ENCODE results near the gene GRM1. TPM values are rescaled to one million over a fixed set of nuclear protein-coding genes. Genes with fewer than 3 reads are reported as not detected.

The GRM1 gene
- total RNA-seq, 1 donor from 2014 or later, result 1.3 TPM

DNA sequence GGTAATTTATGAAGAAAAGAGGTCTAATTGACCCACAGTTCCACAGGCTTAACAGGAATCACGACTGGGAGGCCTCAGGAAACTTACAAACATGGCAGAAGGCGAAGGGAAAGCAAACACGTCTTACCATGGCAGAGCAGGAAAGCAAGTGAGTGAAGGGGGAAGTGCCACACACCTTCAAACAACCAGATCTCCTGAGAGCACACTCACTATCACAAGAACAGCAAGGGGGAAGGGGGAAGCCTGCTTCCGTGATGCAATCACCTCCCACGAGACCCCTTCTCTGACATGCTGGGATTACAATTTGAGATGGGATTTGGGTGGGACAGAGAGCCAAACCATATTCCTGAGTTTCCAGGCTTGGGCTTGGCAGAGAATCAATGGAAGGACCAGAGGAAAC, 390.7 kb downstream of the GRM1 start:
- ATAC-seq (no peak), DNase-seq (no peak)
- intact Hi-C loops (cut with micrococcal nuclease), result no loop called here

DNA sequence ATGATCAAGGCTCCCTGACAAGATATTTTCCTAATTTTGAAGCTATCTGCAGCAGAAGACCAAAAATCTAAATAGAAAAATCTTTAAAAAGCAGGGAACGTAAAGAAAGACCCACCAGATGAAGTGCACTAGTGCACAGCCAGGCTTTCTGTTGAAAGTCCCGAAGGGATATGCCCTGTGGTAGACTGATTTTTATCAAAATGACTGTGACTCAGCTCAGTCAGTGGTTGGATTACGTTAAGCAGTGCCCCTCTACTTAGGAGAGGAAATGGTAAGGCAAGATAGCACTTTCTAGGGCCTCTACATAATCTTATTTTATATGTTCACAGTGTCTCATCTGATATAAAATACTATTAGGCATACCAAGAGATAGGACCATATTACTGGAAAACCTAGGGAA, 391.4 kb downstream of the GRM1 start:
- DNase-seq (no peak), ATAC-seq (no peak)
- intact Hi-C loops (cut with micrococcal nuclease), result no loop called here

DNA sequence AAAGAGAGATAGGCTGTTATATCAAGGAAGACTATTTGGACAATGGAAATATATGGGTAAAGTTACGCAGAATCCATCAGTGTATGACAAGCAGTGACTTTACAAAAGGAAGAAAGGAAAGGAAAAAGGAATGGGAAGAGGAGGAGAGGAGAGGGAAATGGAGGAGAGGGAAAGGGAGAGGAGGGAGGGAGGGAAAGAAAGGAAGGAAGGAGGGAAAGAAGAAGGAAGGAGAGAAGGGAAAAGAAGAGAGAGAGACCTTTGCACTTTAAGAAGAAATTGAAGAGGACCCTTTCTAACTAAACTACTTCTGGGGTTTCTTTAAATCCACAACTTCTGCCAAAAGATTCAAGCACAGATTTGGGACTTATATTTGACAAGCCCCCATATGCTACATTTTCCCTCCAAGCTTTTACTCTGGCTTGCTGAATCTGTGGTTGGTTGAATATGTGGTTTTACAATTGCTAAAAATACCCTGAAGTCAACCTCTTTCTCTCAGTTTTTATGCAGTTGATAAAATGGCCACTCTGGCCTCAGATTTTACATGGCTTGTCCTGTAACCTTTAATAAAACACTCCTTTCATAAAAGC, 394.0 kb downstream of the GRM1 start:
- ATAC-seq, result no peak
- intact Hi-C loops (cut with micrococcal nuclease), result no loop called here
- DNase-seq, result no peak

DNA sequence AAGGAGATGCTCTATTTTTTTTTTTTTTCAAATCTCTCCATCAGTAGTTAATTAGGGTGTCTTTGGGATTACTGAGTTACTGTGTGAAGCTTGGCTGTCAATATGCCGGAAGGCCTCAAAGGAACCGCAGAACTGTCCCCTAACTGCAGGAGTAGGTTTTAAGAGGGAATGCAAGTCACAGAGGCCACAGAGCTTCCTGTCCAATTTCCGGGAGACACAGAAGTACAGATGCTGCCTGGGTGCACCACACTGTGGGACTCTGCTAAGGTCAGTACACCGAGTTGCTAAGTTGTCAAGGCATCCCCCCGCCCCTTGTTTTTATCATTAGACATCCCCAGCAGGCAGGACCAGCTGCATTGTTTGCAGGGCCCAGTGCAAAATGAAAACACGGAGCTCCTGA, 394.6 kb downstream of the GRM1 start:
- DNase-seq (no peak), ATAC-seq (no peak)
- intact Hi-C loops (cut with micrococcal nuclease), result no loop called here

DNA sequence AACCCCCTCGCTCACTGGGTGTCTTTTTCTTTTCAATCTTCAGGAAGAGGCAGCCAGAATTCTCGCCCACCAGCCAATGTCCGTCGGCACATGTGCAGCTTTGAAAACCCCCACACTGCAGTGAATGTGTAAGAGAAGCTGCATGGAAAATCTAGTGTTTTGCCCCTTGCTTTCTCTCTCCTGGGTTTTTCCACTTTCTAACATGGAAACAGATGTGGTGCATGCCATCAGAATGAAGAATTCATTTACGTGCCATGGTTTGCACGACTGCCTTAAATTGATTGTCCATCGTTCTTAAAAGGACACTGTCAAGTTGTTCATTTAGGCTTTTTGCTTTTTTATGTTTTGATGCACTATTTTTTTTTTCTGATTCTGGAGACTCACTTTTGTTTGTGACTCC, 397.7 kb downstream of the GRM1 start:
- intact Hi-C loops (cut with micrococcal nuclease), result no loop called here
- ATAC-seq (no peak), DNase-seq (no peak)

DNA sequence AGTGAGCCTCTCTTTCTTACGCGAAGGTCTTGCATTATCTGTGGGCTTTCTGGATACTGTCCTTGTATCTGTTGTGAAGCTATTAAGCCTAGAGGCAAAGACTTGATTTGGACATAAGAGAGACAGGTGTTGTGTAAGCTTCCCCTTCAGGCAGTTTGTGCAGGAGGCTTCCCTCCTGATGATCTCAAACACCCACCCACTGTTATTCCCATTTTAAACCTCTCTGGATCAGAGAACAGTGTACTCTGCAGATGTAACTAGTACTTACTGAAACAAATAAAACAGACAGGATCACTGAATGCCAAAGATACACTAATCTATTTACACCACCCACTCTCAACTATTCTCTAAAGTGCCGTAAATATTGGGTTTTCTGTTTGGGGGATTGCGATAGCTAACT, 401.0 kb downstream of the GRM1 start:
- DNase-seq (no peak), ATAC-seq (no peak)
- intact Hi-C loops (cut with micrococcal nuclease), result no loop called here

DNA sequence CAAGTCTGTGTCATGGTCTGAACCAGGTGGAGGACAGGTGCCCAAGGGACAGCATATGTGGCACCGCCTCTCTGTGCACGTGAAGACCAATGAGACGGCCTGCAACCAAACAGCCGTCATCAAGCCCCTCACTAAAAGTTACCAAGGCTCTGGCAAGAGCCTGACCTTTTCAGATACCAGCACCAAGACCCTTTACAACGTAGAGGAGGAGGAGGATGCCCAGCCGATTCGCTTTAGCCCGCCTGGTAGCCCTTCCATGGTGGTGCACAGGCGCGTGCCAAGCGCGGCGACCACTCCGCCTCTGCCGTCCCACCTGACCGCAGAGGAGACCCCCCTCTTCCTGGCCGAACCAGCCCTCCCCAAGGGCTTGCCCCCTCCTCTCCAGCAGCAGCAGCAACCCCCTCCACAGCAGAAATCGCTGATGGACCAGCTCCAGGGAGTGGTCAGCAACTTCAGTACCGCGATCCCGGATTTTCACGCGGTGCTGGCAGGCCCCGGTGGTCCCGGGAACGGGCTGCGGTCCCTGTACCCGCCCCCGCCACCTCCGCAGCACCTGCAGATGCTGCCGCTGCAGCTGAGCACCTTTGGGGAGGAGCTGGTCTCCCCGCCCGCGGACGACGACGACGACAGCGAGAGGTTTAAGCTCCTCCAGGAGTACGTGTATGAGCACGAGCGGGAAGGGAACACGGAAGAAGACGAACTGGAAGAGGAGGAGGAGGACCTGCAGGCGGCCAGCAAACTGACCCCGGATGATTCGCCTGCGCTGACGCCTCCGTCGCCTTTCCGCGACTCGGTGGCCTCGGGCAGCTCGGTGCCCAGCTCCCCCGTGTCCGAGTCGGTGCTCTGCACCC, 405.2 kb downstream of the GRM1 start:
- DNase-seq, result peak; percentile 29
- ATAC-seq, result peak; percentile 24
- intact Hi-C loops (cut with micrococcal nuclease), result no loop called here

DNA sequence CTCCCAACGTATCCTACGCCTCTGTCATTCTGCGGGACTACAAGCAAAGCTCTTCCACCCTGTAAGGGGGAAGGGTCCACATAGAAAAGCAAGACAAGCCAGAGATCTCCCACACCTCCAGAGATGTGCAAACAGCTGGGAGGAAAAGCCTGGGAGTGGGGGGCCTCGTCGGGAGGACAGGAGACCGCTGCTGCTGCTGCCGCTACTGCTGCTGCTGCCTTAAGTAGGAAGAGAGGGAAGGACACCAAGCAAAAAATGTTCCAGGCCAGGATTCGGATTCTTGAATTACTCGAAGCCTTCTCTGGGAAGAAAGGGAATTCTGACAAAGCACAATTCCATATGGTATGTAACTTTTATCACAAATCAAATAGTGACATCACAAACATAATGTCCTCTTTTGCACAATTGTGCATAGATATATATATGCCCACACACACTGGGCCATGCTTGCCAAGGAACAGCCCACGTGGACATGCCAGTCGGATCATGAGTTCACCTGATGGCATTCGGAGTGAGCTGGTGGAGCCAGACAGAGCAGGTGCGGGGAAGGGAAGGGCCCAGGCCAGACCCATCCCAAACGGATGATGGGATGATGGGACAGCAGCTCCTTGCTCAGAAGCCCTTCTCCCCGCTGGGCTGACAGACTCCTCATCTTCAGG, 406.0 kb downstream of the GRM1 start:
- ATAC-seq (no peak), DNase-seq (no peak)
- intact Hi-C loops (cut with micrococcal nuclease), result no loop called here

DNA sequence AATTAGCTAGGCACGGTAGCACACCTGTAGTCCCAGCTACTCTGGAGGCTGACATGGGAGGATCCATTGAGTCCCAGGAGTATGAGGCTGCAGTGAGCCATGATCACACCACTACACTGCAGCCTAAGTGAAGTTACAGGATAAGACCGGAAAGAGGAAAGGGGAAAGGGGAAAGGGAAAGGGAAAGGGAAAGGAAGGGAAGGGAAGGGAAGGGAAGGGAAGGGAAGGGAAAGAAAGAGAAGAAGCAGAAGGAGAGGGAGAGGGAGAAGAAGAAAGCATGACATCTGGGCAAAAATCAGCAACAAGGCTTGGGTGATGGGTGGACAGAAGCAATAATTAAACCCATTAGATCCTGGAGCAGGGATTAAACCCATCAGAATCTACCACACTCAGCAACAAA, 413.0 kb downstream of the GRM1 start:
- DNase-seq, result no peak
- no peak for ATAC-seq
- intact Hi-C loops (cut with micrococcal nuclease), result no loop called here

DNA sequence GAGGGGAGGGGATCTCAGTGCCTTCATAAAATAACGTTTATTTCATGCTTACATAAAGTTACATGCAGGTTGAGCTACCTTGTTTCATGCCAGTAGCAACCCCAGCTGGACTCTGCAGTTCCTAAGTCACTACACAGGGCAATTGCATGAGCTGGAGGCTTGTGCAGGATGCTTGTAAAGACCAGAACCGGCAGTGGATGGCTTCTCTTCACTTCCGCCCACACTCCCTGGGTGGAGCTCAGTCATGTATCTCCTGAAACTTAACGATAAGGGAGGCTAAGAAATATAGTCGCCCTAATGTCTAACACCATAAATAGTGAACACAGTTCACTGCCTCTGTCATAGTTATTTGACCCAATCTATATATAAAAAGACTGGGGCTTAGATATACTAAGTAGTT, 415.3 kb downstream of the GRM1 start:
- intact Hi-C loops (cut with micrococcal nuclease), result no loop called here
- ATAC-seq (no peak), DNase-seq (no peak)

DNA sequence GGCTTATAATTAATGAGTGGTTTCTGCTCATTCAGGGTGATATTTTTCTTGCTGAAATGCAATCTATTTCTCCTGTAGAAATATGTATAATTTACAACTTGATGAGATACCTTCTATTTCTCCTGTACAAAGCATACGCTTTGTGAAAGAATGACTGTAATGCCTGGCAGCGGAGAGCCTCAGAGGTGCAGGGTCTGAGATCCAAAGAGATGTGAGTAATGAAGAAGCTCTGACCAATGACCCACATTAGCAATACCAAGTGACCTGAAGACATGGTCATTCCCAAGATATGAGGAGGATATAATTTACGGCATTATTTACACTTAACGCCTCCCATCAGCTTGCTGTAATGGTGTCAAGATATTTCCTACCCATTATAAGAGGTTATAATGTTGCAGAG, 416.4 kb downstream of the GRM1 start:
- no peak for DNase-seq
- intact Hi-C loops (cut with micrococcal nuclease), result no loop called here
- no peak for ATAC-seq

DNA sequence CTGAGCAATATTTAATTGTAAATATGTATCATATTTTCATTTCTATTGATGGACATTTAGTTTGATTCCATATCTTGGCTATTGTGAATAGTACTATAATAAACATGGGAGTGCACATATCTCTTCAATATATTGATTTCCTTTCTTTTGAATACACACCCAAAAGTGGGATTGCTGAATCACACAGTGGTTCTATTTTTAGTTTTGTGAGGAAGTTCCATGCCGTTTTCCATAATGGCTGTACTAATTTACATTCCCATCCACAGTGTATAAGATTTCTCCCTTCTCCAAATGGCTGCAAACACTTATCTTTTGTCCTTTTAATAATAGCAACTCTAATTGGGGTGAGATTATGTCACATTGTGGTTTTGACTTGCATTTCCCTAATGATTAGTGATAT, 428.0 kb downstream of the GRM1 start:
- intact Hi-C loops (cut with micrococcal nuclease), result no loop called here
- ATAC-seq, result no peak
- DNase-seq, result no peak

DNA sequence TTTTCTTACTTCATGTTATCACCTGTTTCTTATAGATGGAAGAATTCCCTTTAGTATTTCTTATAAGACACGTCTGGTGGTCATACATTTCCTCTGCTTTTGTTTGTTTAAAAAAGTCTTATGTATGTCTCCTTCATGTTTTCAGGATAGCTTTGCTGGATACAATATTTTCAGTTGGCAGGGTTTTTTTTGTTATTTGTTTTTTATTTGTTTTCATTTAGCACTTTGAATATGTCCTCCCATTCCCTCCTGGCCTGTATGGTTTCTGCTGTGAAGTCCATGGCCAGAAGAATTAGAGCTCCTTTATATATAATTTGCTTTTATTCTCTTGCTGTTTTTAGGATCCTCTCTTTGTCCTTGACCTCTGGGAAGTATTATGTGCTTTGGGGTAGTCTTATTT, 432.1 kb downstream of the GRM1 start:
- intact Hi-C loops (cut with micrococcal nuclease), result no loop called here
- ATAC-seq (no peak), DNase-seq (no peak)

DNA sequence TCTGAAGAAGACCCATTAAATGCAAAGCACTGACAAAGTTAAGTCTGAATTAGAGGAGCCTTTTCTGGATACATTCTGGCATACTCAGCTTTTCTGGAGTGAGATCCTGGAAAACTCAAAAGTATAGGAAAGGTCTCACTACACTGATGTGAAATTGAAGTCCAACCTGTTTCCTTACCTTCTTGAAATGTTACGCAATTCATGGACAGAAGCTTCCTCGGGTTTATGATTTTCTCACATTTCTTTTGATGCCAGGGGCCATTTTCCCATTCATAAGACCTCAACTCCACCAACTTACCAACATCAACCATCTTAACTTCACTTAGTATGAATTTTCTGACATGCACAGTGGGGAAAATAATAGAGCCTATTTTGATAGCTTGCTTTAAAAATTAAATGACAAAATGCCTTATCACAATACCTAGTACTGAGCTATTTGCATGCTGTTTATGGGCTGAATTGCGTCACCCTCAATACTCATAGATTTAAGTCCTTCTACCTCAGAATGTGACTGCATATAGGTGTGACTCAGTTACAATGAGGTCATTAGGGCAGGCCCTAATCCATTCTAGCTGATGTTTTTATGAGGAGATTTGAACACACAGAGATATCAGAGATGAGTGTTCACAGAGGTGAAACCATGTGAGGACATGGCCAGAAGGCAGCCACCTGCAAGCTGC, 441.4 kb downstream of the GRM1 start:
- ATAC-seq, result no peak
- intact Hi-C loops (cut with micrococcal nuclease), result no loop called here

DNA sequence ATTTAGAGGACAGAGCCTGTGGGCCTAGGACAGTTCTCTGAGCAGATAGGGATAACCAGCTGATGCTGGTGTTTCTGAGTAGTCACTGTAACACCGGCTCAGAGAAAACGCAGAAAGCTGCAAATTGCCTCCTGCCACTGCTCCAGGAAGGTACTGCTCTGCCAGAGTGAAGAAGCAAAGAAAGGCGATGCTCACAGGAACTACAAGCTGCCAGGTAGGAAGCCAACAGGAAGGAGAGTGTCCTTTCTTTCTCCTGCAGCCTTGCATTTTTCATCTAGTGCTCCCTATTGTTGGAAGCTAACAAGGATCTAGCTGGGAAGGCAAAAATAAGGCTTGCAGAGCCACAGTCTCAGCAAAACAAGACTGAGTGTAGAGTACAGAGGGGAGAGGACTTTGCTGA, 444.1 kb downstream of the GRM1 start:
- DNase-seq (no peak), ATAC-seq (no peak)
- intact Hi-C loops (cut with micrococcal nuclease), result no loop called here

More for the DNA sequence above, 441.4 kb downstream of the GRM1 start:
- no peak for DNase-seq

DNA sequence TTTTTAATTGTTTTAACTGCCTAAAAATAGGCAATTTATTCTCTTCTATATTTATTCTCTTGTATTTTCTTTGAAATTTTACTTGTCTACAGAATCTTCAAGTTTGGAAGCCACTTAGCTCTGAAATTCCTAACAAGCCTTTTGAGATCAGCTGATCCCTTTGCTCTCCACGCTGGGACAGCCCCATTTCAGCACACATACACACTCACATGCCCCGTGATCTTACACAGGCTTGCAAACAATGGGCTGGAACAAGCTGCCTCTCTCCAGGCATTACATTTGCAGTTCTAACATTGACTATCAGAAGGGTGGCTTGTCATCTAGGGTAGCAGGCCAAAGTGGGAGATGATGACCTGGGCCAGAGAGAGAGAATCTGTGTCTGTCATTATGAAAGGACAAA, 452.7 kb downstream of the GRM1 start:
- DNase-seq (no peak), ATAC-seq (no peak)
- intact Hi-C loops (cut with micrococcal nuclease), result no loop called here

DNA sequence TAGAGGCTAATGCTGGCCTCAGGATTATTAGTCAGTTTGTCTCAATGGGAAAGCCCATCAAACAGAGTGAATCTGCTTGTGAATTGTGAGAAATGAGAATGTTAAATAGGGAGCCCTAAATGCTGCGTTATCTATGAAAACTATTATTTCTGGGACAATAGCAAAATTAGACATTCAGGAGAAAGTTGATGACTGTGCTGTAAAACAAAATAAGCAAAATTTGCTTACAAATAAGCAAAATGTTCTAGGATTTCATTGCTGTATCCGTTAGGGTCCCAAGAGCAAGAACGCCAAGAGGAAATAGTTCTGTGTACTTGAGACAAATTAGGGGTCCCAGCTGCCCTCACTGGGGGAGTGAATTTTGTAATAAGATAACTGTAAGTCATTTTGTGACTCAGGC, 455.5 kb downstream of the GRM1 start:
- DNase-seq, result no peak
- intact Hi-C loops (cut with micrococcal nuclease), result no loop called here
- ATAC-seq, result no peak

Measured in left ventricle myocardium superior (tissue), 1 donor.